Keratinocyte (primary cell): Measurements from ENCODE around the gene GAMT. TPM values are rescaled to one million over a fixed set of nuclear protein-coding genes. Genes with fewer than 3 reads are reported as not detected.

Source experiments
- DNase-seq: peaks from one replicate; pipeline ENCODE4 v3.0.0-alpha.2; 2011; ENCODE audit warnings: low read depth, missing footprints, low spot score
- FAIRE-seq: peaks from 2 replicates; lab custom pipeline; 2011; peaks lifted over from hg19 to GRCh38; lab: Jason Lieb, UNC
- H2AFZ ChIP-seq: 2 replicates; pipeline ENCODE4 v1.6.0; 2012; ENCODE audit warnings: low read length, control low read depth, inconsistent platforms; ENCODE audit not compliant: control insufficient read depth
- H3K27ac ChIP-seq: 2 replicates; pipeline ENCODE4 v1.5.1; 2011; ENCODE audit warnings: low read length; ENCODE audit not compliant: control insufficient read depth, insufficient read depth
- H3K27me3 ChIP-seq: 3 replicates; pipeline ENCODE4 v1.6.0; 2011; ENCODE audit warnings: low read length; ENCODE audit not compliant: control insufficient read depth, insufficient read depth; ENCODE audit errors: extremely low read depth
- H3K36me3 ChIP-seq, 2 experiments: 2 replicates in 1 of 2; 3 replicates in 1 of 2; pipeline ENCODE4 v1.5.1; 2011; ENCODE audit warnings: low read length in 2 of 2, mild to moderate bottlenecking in 1 of 2; ENCODE audit not compliant: control insufficient read depth in 2 of 2, insufficient read depth in 2 of 2; ENCODE audit errors: extremely low read depth in 1 of 2
- H3K4me1 ChIP-seq: 3 replicates; pipeline ENCODE4 v1.5.1; 2011; ENCODE audit warnings: low read length; ENCODE audit not compliant: control insufficient read depth, insufficient read depth; ENCODE audit errors: extremely low read depth
- H3K4me2 ChIP-seq: 3 replicates; pipeline ENCODE4 v1.6.0; 2011; ENCODE audit warnings: low read depth, low read length; ENCODE audit not compliant: control insufficient read depth, insufficient read depth; ENCODE audit errors: extremely low read depth
- H3K4me3 ChIP-seq, 3 experiments: fragments of 200-600 bp in 1 of 3; sonication (generic) in 1 of 3; 2 replicates in 2 of 3; 3 replicates in 1 of 3; pipeline ENCODE4 v1.5.1; 2011 to 2016; ENCODE audit warnings: low read length in 3 of 3, mild to moderate bottlenecking in 3 of 3, control low read depth in 2 of 3, inconsistent platforms in 1 of 3, low read depth in 1 of 3, mixed read lengths in 1 of 3, mixed run types in 1 of 3, moderate library complexity in 1 of 3; ENCODE audit not compliant: control insufficient read depth in 2 of 3, insufficient read depth in 2 of 3; ENCODE audit errors: extremely low read depth in 1 of 3
- H3K79me2 ChIP-seq: 2 replicates; pipeline ENCODE4 v1.6.0; 2012; ENCODE audit warnings: low read length; ENCODE audit not compliant: control insufficient read depth, insufficient read depth
- H3K9ac ChIP-seq: 3 replicates; pipeline ENCODE4 v1.6.0; 2011; ENCODE audit warnings: low read length; ENCODE audit not compliant: control insufficient read depth, insufficient read depth; ENCODE audit errors: extremely low read depth
- H3K9me1 ChIP-seq: 3 replicates; pipeline ENCODE4 v1.6.0; 2011; ENCODE audit warnings: low read length; ENCODE audit not compliant: control insufficient read depth, insufficient read depth; ENCODE audit errors: extremely low read depth
- H3K9me3 ChIP-seq: 2 replicates; pipeline ENCODE4 v1.5.1; 2012; ENCODE audit warnings: low read depth, low read length; ENCODE audit not compliant: control insufficient read depth
- H4K20me1 ChIP-seq: 3 replicates; pipeline ENCODE4 v1.6.0; 2011; ENCODE audit warnings: low read length; ENCODE audit not compliant: control insufficient read depth, insufficient read depth; ENCODE audit errors: extremely low read depth
- CTCF ChIP-seq, 3 experiments: IDR thresholded peaks in 1 of 3; conservative IDR thresholded peaks in 1 of 3; optimal IDR thresholded peaks in 1 of 3; 2 replicates in 2 of 3; 3 replicates in 1 of 3; pipeline versions ENCODE3 to v1.5.1; 2011; ENCODE audit warnings: low read length in 3 of 3, mild to moderate bottlenecking in 3 of 3, moderate library complexity in 2 of 3, control low read depth in 1 of 3, inconsistent platforms in 1 of 3; ENCODE audit not compliant: insufficient read depth in 2 of 3; ENCODE audit errors: extremely low read depth in 1 of 3
- EZH2 ChIP-seq: IDR thresholded peaks from one replicate; pipeline ENCODE4 v1.6.1; 2012; ENCODE audit warnings: inconsistent platforms, mild to moderate bottlenecking, low read length, moderate library complexity
- dilution Hi-C: fragments of 300-500 bp; cut with MboI; formaldehyde crosslinking; loops from one replicate; pipeline ENCODE4 v1.7.0; 2020; ENCODE audit warnings: low sequenced_read_pairs; ENCODE audit not compliant: extremely low pct_ligation_motif_present
- polyA plus RNA-seq, 5 experiments: library from polyadenylated mRNA; depleted of rRNA in 3 of 5; stranded (reverse) in 3 of 5; stranded (forward) in 1 of 5; unstranded in 1 of 5; fragments of >200 nt; gene quantifications; 1 replicate in 1 of 5; 2 replicates in 3 of 5; 3 replicates in 1 of 5; pipeline versions ENCODE4 v1.2.1 to v1.2.3, GENCODE V29; 2011 to 2012; ENCODE audit warnings: missing spikeins in 2 of 5, low read depth in 1 of 5, low replicate concordance in 1 of 5

GAMT gene
- polyA plus RNA-seq, 1 donor (not counting 4 experiments of a cell fraction or from before 2014, with no cell fraction given) = 5.7 TPM

GRCh38 chr19:1349211-1349610, 52.1 kb downstream of the GAMT start:
- Histone ChIP-seq H3K9me3 (no peaks in the 10 kb centered on the region), H3K4me1 (no peaks in the 10 kb centered on the region), H3K36me3 (no peaks in the 10 kb centered on the region), H3K9ac (no peak overlapping the region), H3K27ac (no peak overlapping the region), H3K27me3 (no peaks in the 10 kb centered on the region), H4K20me1 (no peaks in the 10 kb centered on the region), H3K4me2 (no peak overlapping the region), H3K9me1 (no peaks in the 10 kb centered on the region), H3K79me2 (no peaks in the 10 kb centered on the region), H3K4me3 (no peak overlapping the region), H2AFZ (no peak overlapping the region)
- DNase-seq = no peak
- no peak for FAIRE-seq
- TF ChIP-seq EZH2 (no peak), CTCF (optimal IDR thresholded peaks at IDR 0.05 in 1 of 3, IDR thresholded peaks at IDR 0.05 in 1 of 3, conservative IDR thresholded peaks at IDR 0.05 in 1 of 3; ENCODE audit: extremely low read depth in 1 of 3, insufficient read depth in 2 of 3, low read length in 3 of 3) (no peak)
- dilution Hi-C loops = no loop called here

Other genes with a start within 250 kb of the GAMT start
- 10.9 to 19.4 TPM (median 13.1 TPM) in 3 replicates for gene SBNO2, start 227.3 kb downstream of the GAMT start, polyA plus RNA-seq
- gene STK11, start 195.8 kb downstream of the GAMT start, polyA plus RNA-seq = 24.6 to 31.4 TPM (median 28.1 TPM) in 3 replicates
- 0.93 to 2.8 TPM (median 1.2 TPM) in 3 replicates for gene CBARP, start 163.5 kb downstream of the GAMT start, polyA plus RNA-seq
- gene ATP5F1D, start 159.8 kb downstream of the GAMT start, polyA plus RNA-seq = 51.3 to 95.4 TPM (median 80.0 TPM) in 3 replicates
- 4.7 to 14.1 TPM (median 6.8 TPM) in 3 replicates for gene MIDN, start 153.0 kb downstream of the GAMT start, polyA plus RNA-seq
- gene CIRBP, start 132.2 kb downstream of the GAMT start, polyA plus RNA-seq = 97.5 to 164 TPM (median 113 TPM) in 3 replicates
- 18.5 to 30.1 TPM (median 27.6 TPM) in 3 replicates for gene FAM174C, start 126.0 kb downstream of the GAMT start, polyA plus RNA-seq
- not detected in 3 replicates for gene EFNA2, start 115.7 kb downstream of the GAMT start, polyA plus RNA-seq
- gene NDUFS7, start 17.6 kb downstream of the GAMT start, polyA plus RNA-seq = 23.2 to 52.1 TPM (median 41.3 TPM) in 3 replicates
- 56.4 to 99.2 TPM (median 71.6 TPM) in 3 replicates for gene DAZAP1, start 6.0 kb upstream of the GAMT start, polyA plus RNA-seq
- 795 to 1,391 TPM (median 803 TPM) in 3 replicates for gene RPS15, start 36.9 kb upstream of the GAMT start, polyA plus RNA-seq
- gene APC2, start 48.6 kb upstream of the GAMT start, polyA plus RNA-seq = 0.01 to 0.05 TPM (median 0.01 TPM) in 3 replicates
- 11.2 to 24.9 TPM (median 13.8 TPM) in 3 replicates for gene C19orf25, start 77.7 kb upstream of the GAMT start, polyA plus RNA-seq
- 0.25 to 1.2 TPM (median 0.27 TPM) in 3 replicates for gene PCSK4, start 88.8 kb upstream of the GAMT start, polyA plus RNA-seq
- 1.2 to 1.3 TPM (median 1.2 TPM) in 3 replicates for gene REEP6, start 89.6 kb upstream of the GAMT start, polyA plus RNA-seq
- gene ADAMTSL5, start 111.5 kb upstream of the GAMT start, polyA plus RNA-seq = 4.2 to 8.5 TPM (median 5.7 TPM) in 3 replicates
- gene PLK5, start 122.5 kb upstream of the GAMT start, polyA plus RNA-seq = 0.05 to 0.26 TPM (median 0.06 TPM) in 3 replicates
- 3.9 to 6.3 TPM (median 5.9 TPM) in 3 replicates for gene MEX3D, start 166.8 kb upstream of the GAMT start, polyA plus RNA-seq
- 16.6 to 27.4 TPM (median 21.9 TPM) in 3 replicates for gene MBD3, start 191.3 kb upstream of the GAMT start, polyA plus RNA-seq
- 136 to 468 TPM (median 327 TPM) in 3 replicates for gene UQCR11, start 203.9 kb upstream of the GAMT start, polyA plus RNA-seq